Heart right ventricle (tissue), 16 donors: Measurements from ENCODE around the gene RPL36AL. TPM values are rescaled to one million over a fixed set of nuclear protein-coding genes. Genes with fewer than 3 reads are reported as not detected.

Experiments used
- ATAC-seq, 8 donors: fragments of 200-7000 bp; cut with Tn5 transposase; one replicate each; pipeline ENCODE4 v1.9.1; 2020; ENCODE audit warnings: mild to moderate bottlenecking in 8 of 8, moderate library complexity in 8 of 8, moderate number of reproducible peaks in 1 of 8
- DNase-seq, 2 donors: peaks; one replicate each; pipeline ENCODE4 v3.0.0-alpha.2; 2020
- H3K27ac ChIP-seq, 10 donors: fragments of 200-600 bp; sonication (generic) in 2 of 10; one replicate each; pipeline versions ENCODE4 v1.5.0 to v1.8.0; 2020 to 2022; ENCODE audit warnings: mild to moderate bottlenecking in 3 of 10
- H3K27me3 ChIP-seq, 7 donors: fragments of 200-600 bp; one replicate each; pipeline ENCODE4 v1.8.0; 2021 to 2022; ENCODE audit warnings: mild to moderate bottlenecking in 2 of 7
- H3K36me3 ChIP-seq, 9 donors: fragments of 200-600 bp; sonication (generic) in 1 of 9; one replicate each; pipeline versions ENCODE4 v1.5.0 to v1.8.0; 2020 to 2022; ENCODE audit warnings: mild to moderate bottlenecking in 2 of 9
- H3K4me1 ChIP-seq, 9 donors: fragments of 200-600 bp; sonication (generic) in 1 of 9; one replicate each; pipeline versions ENCODE4 v1.5.0 to v1.8.0; 2020 to 2022; ENCODE audit warnings: mild to moderate bottlenecking in 4 of 9
- H3K4me3 ChIP-seq, 10 donors: fragments of 200-600 bp; sonication (generic) in 2 of 10; one replicate each; pipeline versions ENCODE4 v1.5.0 to v1.8.0; 2020 to 2022; ENCODE audit warnings: mild to moderate bottlenecking in 7 of 10, moderate library complexity in 2 of 10
- H3K9me3 ChIP-seq, 11 donors: fragments of 200-600 bp in 10 of 11; sonication (generic) in 2 of 11; one replicate each; pipeline versions ENCODE4 v1.5.0 to v1.8.0; 2013 to 2022; ENCODE audit warnings: mild to moderate bottlenecking in 2 of 11, control low read depth in 1 of 11, moderate library complexity in 1 of 11
- WGBS, 2 donors: extraction: QIAGEN DNeasy Blood & Tissue Kit; methylation state at CpG; one replicate each; pipeline ENCODE4 v1.1.7; 2013; ENCODE audit warnings: inconsistent platforms in 1 of 2; 5-methylcytosine and 5-hydroxymethylcytosine counted together
- intact Hi-C, 10 donors: fragments of 100-400 bp; cut with DNase I; formaldehyde crosslinking; loops; one replicate each; pipeline versions ENCODE4 v1.11.1 to v1.14.2; 2022
- polyA plus RNA-seq, 2 donors: library from polyadenylated mRNA; stranded (reverse); fragments of 200-250 nt; gene quantifications; one replicate each; pipeline ENCODE4 v1.2.3, GENCODE V29; 2013
- total RNA-seq, 10 donors: library from RNA; stranded (reverse); fragmentation: NEBNext Ultra II Directional in 3 of 10; extraction: Animal tissue kit (Norgen Biotek cat#: 25700) in 3 of 10; gene quantifications; one replicate each; pipeline versions ENCODE4 v1.2.1 to v1.2.4, GENCODE V29; 2021 to 2023
- TF ChIP-seq, protein P1 (sequence below), 9 donors: fragments of 200-600 bp; sonication (generic) in 2 of 9; IDR thresholded peaks; one replicate each; pipeline versions ENCODE4 v1.5.0 to v1.8.0; 2021 to 2022; ENCODE audit warnings: antibody characterized with exemption in 9 of 9, mild to moderate bottlenecking in 5 of 9, moderate library complexity in 1 of 9
- donor health status: Arrhythmogenic right ventricular cardiomyopathy.
- donor health status: ischemic (EF 13 %, LVEDD 7.1; RV severe dilation, severe dysfunction).
- donor health status: healthy with polysubstance abuse.
- donor health status: DM: no; HTN: yes; CAD: no.
- donor health status: DM: no; HTN: no; CAD: no.
- donor health status: ischemic (EF 25% LVEDD 6.9; RV normal size, moderate dysfunction).
- donor health status: ischemic (EF 25% LVEDD 5.7; RV mildly dilated, moderate dysfunction).
- donor health status: healthy.
- donor health status: DM: yes; HTN: yes; CAD: no.
- donor health status: Ischemic cardiomyopathy.
- donor health status: ischemic (EF 35%, LVEDD 5.7; RV mildly dilated, moderate dysfunction).
- donor health status: nonischemic (EF 11% LVEDD 7.7; RV severe dilation, severe dysfunction).
- donor health status: DM: yes; HTN: yes; CAD: no.
- donor health status: PGD.
- donor health status: ischemic (EF 29% LVEDD 5.4; RV normal size, mild dysfunction).
- donor health status: nonischemic (EF 23%, LVEDD 6.1; RV moderate dilation, normal function).

The RPL36AL gene
- total and polyA plus RNA-seq, 12 donors, result 103 to 562 (median 128) TPM

DNA sequence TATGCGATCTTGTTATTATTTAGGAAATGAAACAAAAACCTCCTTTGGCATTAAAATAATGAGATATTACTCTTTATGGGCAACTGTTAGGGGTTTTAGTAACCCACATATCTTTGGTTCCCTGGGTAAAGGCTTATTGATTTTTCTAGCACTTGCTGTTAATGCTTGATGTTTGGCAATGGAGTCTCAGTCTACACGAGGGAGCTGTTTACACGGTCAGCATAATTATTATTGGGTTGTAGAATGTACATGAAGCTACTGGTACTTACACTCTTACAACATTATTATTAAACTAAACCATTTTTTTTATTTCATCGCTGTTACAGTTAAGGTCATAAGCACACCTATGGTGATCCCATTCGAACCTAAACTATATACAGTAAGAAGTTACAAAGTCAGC lies 46.4 kb downstream of the RPL36AL start:
- no peak overlapping the region for H3K4me3 ChIP-seq
- DNase-seq (no peak), ATAC-seq (no peak)
- no peak overlapping the region for H3K27ac ChIP-seq
- no peaks in the 10 kb centered on the region for H3K4me1 ChIP-seq
- peaks cover 0 to 45% (median 14%) of the 10 kb centered on the region in 9 donors for H3K36me3 ChIP-seq
- WGBS, 2 donors, result 91 to 92% methylated on average over 5 of the region's 5 CpGs
- H3K27me3 ChIP-seq, result no peaks in the 10 kb centered on the region
- peaks cover 0 to 7% (median 0%) of the 10 kb centered on the region in 11 donors for H3K9me3 ChIP-seq
- TF ChIP-seq, protein P1, sequence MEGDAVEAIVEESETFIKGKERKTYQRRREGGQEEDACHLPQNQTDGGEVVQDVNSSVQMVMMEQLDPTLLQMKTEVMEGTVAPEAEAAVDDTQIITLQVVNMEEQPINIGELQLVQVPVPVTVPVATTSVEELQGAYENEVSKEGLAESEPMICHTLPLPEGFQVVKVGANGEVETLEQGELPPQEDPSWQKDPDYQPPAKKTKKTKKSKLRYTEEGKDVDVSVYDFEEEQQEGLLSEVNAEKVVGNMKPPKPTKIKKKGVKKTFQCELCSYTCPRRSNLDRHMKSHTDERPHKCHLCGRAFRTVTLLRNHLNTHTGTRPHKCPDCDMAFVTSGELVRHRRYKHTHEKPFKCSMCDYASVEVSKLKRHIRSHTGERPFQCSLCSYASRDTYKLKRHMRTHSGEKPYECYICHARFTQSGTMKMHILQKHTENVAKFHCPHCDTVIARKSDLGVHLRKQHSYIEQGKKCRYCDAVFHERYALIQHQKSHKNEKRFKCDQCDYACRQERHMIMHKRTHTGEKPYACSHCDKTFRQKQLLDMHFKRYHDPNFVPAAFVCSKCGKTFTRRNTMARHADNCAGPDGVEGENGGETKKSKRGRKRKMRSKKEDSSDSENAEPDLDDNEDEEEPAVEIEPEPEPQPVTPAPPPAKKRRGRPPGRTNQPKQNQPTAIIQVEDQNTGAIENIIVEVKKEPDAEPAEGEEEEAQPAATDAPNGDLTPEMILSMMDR (IDR thresholded peaks at IDR 0.05), result no peak
- intact Hi-C loops, result no loop called here

GRCh38 chr14:49569281-49569680 lies 51.1 kb downstream of the RPL36AL start:
- no peak for DNase-seq
- 87 to 89% methylated on average over 3 of the region's 3 CpGs for WGBS, 2 donors
- peaks cover 0 to 7% (median 0%) of the 10 kb centered on the region in 11 donors for H3K9me3 ChIP-seq
- H3K4me1 ChIP-seq, result no peaks in the 10 kb centered on the region
- no peak for ATAC-seq
- peaks cover 0 to 9% (median 0%) of the 10 kb centered on the region in 9 donors for H3K36me3 ChIP-seq
- no peak overlapping the region for H3K4me3 ChIP-seq
- H3K27me3 ChIP-seq, result no peaks in the 10 kb centered on the region
- intact Hi-C loops, result no loop called here
- H3K27ac ChIP-seq, result no peak overlapping the region
- TF ChIP-seq, protein P1 (IDR thresholded peaks at IDR 0.05), result no peak

Other genes starting within 250 kb of the RPL36AL start
- 100 to 1,000 TPM; 619 to 959 (median 708) TPM for gene RPS29, start 34.2 kb downstream of the RPL36AL start, total RNA-seq
- 1,000 to 10,000 TPM; 1,122 to 2,979 TPM for gene RPS29, start 34.2 kb downstream of the RPL36AL start, polyA plus RNA-seq
- 10 to 100 TPM in 1 of 10 donors, 1 to 10 TPM in 9; 2.7 to 38.4 (median 7.0) TPM for gene LRR1, start 21.7 kb downstream of the RPL36AL start, total RNA-seq
- 1 to 10 TPM; 3.3 to 5.7 TPM for gene LRR1, start 21.7 kb downstream of the RPL36AL start, polyA plus RNA-seq
- 10 to 100 TPM in 9 of 10 donors, 1 to 10 TPM in 1; 9.7 to 23.4 (median 14.3) TPM for gene MGAT2, start 173 bp upstream of the RPL36AL start, total RNA-seq
- 10 to 100 TPM in 1 of 2 donors, 1 to 10 TPM in 1; 6.1 to 18.9 TPM for gene MGAT2, start 173 bp upstream of the RPL36AL start, polyA plus RNA-seq
- 1 to 10 TPM; 4.1 to 6.9 (median 4.6) TPM for gene DNAAF2, start 14.6 kb upstream of the RPL36AL start, total RNA-seq
- 1 to 10 TPM; 2.9 to 5.3 TPM for gene DNAAF2, start 14.6 kb upstream of the RPL36AL start, polyA plus RNA-seq
- gene POLE2, start 67.6 kb upstream of the RPL36AL start, total RNA-seq, result 1 to 10 TPM in 2 of 10 donors, under 1 TPM in 8; 0.25 to 1.1 (median 0.64) TPM
- 1 to 10 TPM; 1.3 to 2.0 TPM for gene POLE2, start 67.6 kb upstream of the RPL36AL start, polyA plus RNA-seq
- gene KLHDC1, start 72.5 kb upstream of the RPL36AL start, total RNA-seq, result 1 to 10 TPM; 5.0 to 8.1 (median 7.4) TPM
- 1 to 10 TPM in 1 of 2 donors, under 1 TPM in 1; 0.99 to 6.9 TPM for gene KLHDC1, start 72.5 kb upstream of the RPL36AL start, polyA plus RNA-seq
- gene KLHDC2, start 147.5 kb upstream of the RPL36AL start, total RNA-seq, result 100 to 1,000 TPM in 1 of 10 donors, 10 to 100 TPM in 9; 68.9 to 106 (median 83.8) TPM
- gene KLHDC2, start 147.5 kb upstream of the RPL36AL start, polyA plus RNA-seq, result 10 to 100 TPM; 40.2 to 41.7 TPM
- gene NEMF, start 232.2 kb upstream of the RPL36AL start, total RNA-seq, result 10 to 100 TPM; 45.0 to 67.4 (median 55.5) TPM
- gene NEMF, start 232.2 kb upstream of the RPL36AL start, polyA plus RNA-seq, result 10 to 100 TPM; 18.0 to 54.2 TPM